ENCODE measurements around the gene PCSK7.

The PCSK7 gene

GRCh38 chr11:117195258-117195657, 36.6 kb downstream of the PCSK7 start:
- no peak for TF ChIP-seq CTCF (conservative IDR thresholded peaks at IDR 0.05; ENCODE audit: control insufficient read depth, insufficient read depth, low read depth, low read length)
- no peak overlapping the region for H3K4me3 ChIP-seq (ENCODE audit: control insufficient read depth, low read depth, low read length)
- DNase-seq (ENCODE audit: low read depth), result no peak

GRCh38 chr11:117194267-117194666, 37.6 kb downstream of the PCSK7 start:
- no peak for DNase-seq (ENCODE audit: low read depth)
- H3K4me3 ChIP-seq (ENCODE audit: control insufficient read depth, low read depth, low read length), result no peak overlapping the region
- TF ChIP-seq CTCF (conservative IDR thresholded peaks at IDR 0.05; ENCODE audit: control insufficient read depth, insufficient read depth, low read depth, low read length), result no peak

- DNase-seq (ENCODE audit: low read depth), result no peak
- no peak for TF ChIP-seq CTCF (conservative IDR thresholded peaks at IDR 0.05; ENCODE audit: control insufficient read depth, insufficient read depth, low read depth, low read length)
- H3K4me3 ChIP-seq (ENCODE audit: control insufficient read depth, low read depth, low read length), result no peak overlapping the region
These were observed 38.5 kb downstream of the PCSK7 start for GRCh38 chr11:117193130-117194020.

GRCh38 chr11:117192401-117192875, 39.4 kb downstream of the PCSK7 start:
- no peak for TF ChIP-seq CTCF (conservative IDR thresholded peaks at IDR 0.05; ENCODE audit: control insufficient read depth, insufficient read depth, low read depth, low read length)
- no peak overlapping the region for H3K4me3 ChIP-seq (ENCODE audit: control insufficient read depth, low read depth, low read length)
- no peak for DNase-seq (ENCODE audit: low read depth)

GRCh38 chr11:117191680-117192400, 40.0 kb downstream of the PCSK7 start:
- TF ChIP-seq CTCF (conservative IDR thresholded peaks at IDR 0.05; ENCODE audit: control insufficient read depth, insufficient read depth, low read depth, low read length), result no peak
- no peak overlapping the region for H3K4me3 ChIP-seq (ENCODE audit: control insufficient read depth, low read depth, low read length)
- DNase-seq (ENCODE audit: low read depth), result no peak

- no peak overlapping the region for H3K4me3 ChIP-seq (ENCODE audit: control insufficient read depth, low read depth, low read length)
- TF ChIP-seq CTCF (conservative IDR thresholded peaks at IDR 0.05; ENCODE audit: control insufficient read depth, insufficient read depth, low read depth, low read length), result no peak
- no peak for DNase-seq (ENCODE audit: low read depth)
These were observed 41.8 kb downstream of the PCSK7 start for GRCh38 chr11:117189941-117190544.

All from fibroblast of mammary gland (primary cell).